SK-N-MC (cell line): ENCODE results near the gene MSI1.

Experiments used
- EZH2 ChIP-seq: fragments of 200-600 bp; sonication (generic); IDR thresholded peaks from one replicate; pipeline ENCODE4 v1.6.1; 2017; ENCODE audit warnings: antibody characterized with exemption
- POLR2AphosphoS5 ChIP-seq: IDR thresholded peaks from 2 replicates; pipeline ENCODE4 v1.6.1; 2012; ENCODE audit warnings: mild to moderate bottlenecking, low read depth, low read length, borderline replicate concordance

GRCh38 chr12:120368789-120369602 lies at the start of gene MSI1:
- TF ChIP-seq EZH2 (no peak), POLR2AphosphoS5 (no peak)
